Gastrocnemius medialis (tissue), 4 donors: ENCODE measurements around the gene PARP12.

Experiments used
- POLR2A ChIP-seq, 2 donors: fragments of 450-650 bp; IDR thresholded peaks; one replicate each; pipeline ENCODE4 v1.6.1; 2017; ENCODE audit warnings: antibody characterized with exemption in 2 of 2, mild to moderate bottlenecking in 2 of 2, moderate library complexity in 2 of 2
- TF ChIP-seq, protein P1 (sequence below), 5 experiments: fragments of 450-650 bp in 3 of 5; fragments of 200-600 bp in 2 of 5; sonication (generic) in 2 of 5; IDR thresholded peaks in 4 of 5; conservative IDR thresholded peaks in 1 of 5; 1 replicate in 4 of 5; 2 replicates in 1 of 5; pipeline ENCODE4 v1.5.1; 2016 to 2019; ENCODE audit warnings: antibody characterized with exemption in 5 of 5, mild to moderate bottlenecking in 3 of 5, moderate library complexity in 3 of 5

DNA sequence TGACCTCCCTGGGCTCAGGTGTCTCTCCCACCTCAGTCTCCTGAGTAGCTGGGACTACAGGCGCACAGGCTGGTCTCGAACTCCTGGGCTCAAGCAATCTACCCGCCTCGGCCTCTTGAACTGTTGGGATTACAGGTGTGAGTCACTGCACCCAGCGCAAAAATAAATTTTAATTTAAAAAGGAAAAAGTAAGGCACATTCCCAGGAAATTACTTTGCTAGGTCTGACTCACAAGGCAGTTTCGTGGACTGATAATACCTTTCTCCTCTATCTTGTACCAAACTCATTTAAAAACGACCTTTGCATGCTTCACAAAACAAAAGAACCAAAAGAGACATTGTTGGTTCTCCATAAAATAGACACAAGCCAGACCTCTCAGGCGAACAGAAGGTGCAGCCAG is 29.7 kb downstream of the PARP12 start:
- TF ChIP-seq, protein P1, sequence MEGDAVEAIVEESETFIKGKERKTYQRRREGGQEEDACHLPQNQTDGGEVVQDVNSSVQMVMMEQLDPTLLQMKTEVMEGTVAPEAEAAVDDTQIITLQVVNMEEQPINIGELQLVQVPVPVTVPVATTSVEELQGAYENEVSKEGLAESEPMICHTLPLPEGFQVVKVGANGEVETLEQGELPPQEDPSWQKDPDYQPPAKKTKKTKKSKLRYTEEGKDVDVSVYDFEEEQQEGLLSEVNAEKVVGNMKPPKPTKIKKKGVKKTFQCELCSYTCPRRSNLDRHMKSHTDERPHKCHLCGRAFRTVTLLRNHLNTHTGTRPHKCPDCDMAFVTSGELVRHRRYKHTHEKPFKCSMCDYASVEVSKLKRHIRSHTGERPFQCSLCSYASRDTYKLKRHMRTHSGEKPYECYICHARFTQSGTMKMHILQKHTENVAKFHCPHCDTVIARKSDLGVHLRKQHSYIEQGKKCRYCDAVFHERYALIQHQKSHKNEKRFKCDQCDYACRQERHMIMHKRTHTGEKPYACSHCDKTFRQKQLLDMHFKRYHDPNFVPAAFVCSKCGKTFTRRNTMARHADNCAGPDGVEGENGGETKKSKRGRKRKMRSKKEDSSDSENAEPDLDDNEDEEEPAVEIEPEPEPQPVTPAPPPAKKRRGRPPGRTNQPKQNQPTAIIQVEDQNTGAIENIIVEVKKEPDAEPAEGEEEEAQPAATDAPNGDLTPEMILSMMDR (IDR thresholded peaks at IDR 0.05 in 4 of 5, conservative IDR thresholded peaks at IDR 0.05 in 1 of 5) = no peak
- TF ChIP-seq POLR2A (IDR thresholded peaks at IDR 0.05) = no peak
